GM21526 (cell line): ENCODE measurements around the gene C2orf49.
A peak's percentile ranks its signal among the peaks of the same experiment; 100 is the strongest.

Experiments used
- ATAC-seq: cut with Tn5 transposase; IDR thresholded peaks from one replicate; pipeline ENCODE4 v1.9.1; 2021; ENCODE audit warnings: moderate library complexity; ENCODE audit not compliant: unreplicated experiment, low FRiP score

Gene C2orf49

DNA sequence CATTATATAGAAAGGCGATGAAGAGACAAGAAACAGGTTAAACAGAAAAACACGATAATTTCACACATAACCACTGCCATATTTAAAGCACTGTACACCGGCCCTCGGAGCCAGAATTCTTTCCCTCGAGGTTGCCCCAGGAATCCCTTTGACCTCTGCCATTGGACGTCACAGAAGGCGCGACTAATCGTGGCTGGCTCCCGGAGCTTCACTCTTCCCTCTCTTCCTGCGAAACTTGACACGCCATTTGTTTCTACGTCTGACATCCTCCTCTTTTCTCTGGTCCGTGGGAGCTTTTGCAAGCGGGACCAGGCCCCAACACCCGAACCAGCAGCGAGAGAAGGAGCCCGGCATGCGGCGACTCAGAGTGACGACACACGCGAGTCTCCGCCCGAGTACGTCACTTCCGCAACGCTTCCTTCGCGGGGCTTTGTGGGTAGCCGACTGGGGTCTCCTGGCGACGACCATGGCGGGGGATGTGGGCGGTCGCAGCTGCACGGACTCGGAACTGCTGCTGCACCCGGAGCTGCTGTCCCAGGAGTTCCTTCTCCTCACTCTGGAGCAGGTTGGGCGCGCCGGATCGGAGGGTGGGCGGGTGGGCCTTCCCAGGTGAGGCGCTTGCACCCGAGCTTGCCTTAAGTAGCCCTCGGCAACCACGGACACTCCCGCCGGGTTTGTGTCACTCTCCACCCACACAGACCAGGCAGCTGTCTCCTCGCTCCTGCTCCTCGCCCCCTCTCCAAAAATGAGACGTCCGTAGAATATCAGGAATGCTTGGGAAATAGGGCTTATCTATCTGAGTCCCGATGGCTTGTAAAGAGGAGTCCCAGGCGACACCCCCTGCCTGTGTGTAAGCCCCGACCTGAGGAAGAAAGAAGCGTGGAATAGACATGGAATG is at the start of gene C2orf49:
Gene C2orf49 (plus strand): TSS at position 419 of the 898 bp plus-strand sequence. CDS start 48 bp downstream, at position 467.
- peak; percentile 92 for ATAC-seq

DNA sequence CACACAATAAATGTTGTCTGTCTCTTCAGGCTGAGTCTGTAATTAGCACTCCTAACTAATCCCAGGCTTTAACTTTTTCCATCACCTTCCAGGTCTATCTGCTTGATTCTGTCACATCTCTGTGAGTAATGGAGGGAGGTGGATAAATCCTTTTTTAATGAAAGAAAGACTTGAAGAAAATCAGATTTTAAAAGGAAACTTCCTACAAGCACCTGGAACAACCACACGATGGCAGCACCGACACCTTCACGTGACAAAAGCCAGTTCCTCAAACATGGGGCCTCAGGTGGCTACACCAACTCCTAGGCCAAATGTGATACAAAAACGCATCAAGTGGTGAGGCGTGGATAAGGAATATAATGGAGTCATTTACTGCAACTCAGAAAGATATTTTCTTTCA is 49.6 kb upstream of the C2orf49 start:
- peak; percentile 59 for ATAC-seq

- no peak for ATAC-seq
Observed at GRCh38 chr2:105288133-105288532, 49.2 kb upstream of the C2orf49 start.

DNA sequence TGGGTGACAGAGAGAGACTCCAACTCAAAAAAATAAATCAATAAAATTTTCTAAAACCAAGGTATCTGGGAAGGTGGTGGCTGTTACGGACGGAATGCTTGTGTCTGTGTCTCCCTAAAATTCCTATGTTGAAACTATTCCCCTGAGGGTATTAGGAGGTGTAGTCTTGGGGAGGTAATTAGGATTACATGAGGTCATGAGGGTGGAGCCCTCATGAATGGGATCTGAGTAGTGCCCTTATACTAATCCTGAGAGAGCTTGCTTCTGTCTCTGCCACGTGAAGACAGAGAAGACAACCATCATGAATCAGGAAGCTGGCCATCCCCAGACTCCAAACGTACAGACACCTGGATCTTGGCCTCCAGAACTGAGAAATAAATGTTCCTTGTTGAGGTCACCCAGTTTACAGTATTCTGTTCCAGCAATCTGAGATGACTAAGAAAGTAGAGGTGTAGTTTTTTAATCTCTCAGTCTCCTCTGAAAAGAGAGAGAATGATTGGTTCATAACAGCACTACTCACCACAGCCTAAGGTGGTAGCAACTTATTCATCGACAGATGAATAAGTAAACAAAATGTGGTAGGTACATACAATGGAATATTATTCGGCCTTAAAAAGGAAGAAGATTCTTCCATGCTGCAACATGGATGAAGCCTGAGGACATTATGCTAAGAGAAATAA is 46.2 kb upstream of the C2orf49 start:
- no peak for ATAC-seq

DNA sequence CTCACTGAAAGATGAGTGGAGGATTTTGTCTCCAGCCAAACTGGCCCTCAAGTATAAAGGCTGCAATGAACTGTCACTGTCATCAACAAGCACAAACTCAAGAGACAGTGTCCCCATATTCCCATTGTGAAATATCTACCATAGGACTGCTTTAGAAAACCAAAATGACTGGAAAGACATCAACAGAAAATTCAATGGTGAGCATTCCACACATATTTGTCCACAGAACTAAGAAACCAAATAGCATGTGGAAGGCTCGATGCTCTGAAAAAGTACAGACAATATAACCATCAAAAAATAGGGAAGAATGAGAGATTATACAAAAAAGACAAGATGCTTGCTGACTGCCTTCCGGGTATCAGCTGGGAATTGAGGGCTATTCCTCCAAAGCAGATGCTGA is 45.4 kb upstream of the C2orf49 start:
- no peak for ATAC-seq

- no peak for ATAC-seq
Observed at GRCh38 chr2:105294046-105294445, 43.3 kb upstream of the C2orf49 start.

GRCh38 chr2:105294844-105295481 is 42.4 kb upstream of the C2orf49 start:
- peak; percentile 53 for ATAC-seq

DNA sequence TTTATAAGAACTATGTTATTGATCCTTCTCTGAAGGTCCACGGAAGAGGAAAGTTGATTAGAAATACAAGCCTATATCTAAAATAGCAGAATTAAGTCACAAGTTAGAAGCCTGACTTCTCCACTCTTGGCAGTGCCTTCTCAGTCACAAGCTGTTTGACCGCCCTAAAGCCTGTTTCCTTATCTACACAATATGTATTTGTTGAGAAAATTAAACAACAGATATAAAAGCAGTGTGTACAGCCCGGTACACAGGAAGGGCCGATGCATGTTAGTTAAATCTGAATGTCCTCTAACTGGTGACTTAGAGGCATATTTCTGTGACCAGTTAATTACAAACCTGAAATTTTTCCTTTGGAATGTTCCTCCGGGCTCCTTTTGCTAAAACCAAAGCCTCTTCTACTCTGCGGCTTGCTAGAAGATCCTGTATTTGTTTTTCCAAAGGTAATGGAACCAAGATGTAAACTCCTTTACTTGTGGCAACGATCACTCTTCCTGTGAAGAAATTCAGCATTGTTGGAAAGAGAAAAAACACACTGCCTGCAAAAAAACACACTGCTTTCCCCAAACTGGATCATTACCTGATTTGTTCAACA is 41.2 kb upstream of the C2orf49 start:
- ATAC-seq = no peak

DNA sequence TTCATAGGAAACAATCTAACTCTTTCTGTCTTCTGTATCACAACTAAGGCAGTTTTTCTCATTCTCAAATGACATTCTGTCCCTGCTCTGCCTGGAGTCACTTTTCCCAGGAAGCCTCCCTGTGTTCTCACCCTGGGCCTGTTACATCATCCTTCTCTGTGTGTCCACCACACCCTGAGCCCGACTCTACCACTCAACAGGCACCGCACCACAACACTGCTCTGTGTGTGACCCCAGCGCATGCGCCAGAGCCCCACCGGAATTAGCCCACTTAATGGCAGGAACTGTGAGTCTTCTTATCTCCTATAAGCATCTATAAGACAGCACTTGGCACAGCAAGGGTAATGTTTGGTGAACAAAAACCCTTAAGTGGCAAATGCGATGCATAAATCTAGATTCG is 40.1 kb upstream of the C2orf49 start:
- no peak for ATAC-seq

DNA sequence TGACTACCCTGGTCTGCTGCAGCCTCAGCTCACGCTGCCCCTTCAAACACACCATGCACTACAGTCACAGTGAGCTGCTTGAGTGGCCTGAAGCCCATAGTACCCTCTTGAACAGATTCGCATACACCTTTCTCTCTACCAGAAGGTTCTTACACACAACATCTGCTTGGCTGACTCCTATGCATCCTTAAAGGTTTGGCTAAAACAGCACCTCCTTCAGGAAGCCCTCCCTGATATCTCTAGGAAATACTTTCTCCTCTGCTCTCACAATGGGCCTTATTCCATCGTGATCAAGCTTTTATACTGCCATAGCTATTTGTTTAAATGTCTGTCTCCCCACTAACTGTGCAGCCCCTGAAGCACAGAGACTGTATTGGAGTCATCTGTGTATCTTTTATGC is 39.3 kb upstream of the C2orf49 start:
- no peak for ATAC-seq

GRCh38 chr2:105299290-105299689 is 38.0 kb upstream of the C2orf49 start:
- ATAC-seq = no peak

- ATAC-seq = no peak
Observed at GRCh38 chr2:105301646-105302045, 35.7 kb upstream of the C2orf49 start.

DNA sequence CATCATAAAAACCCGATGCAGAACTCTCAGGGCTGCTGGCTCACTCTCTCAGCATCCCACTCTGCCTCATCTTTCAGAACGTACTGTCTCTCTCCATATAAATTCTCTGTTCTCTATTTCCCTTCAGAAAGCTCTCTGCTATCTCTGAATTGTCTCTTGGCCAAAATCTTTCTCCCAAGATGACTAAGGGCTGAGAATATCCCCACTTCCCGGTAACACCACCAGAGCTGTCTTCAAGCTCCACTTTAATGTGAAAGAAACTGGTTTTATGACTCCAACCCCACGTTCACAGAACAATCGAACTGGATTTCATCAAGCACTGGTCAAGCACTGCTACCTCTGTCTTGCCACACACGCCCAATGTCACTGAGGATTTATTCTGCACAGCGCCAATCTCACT is 30.2 kb upstream of the C2orf49 start:
- no peak for ATAC-seq

DNA sequence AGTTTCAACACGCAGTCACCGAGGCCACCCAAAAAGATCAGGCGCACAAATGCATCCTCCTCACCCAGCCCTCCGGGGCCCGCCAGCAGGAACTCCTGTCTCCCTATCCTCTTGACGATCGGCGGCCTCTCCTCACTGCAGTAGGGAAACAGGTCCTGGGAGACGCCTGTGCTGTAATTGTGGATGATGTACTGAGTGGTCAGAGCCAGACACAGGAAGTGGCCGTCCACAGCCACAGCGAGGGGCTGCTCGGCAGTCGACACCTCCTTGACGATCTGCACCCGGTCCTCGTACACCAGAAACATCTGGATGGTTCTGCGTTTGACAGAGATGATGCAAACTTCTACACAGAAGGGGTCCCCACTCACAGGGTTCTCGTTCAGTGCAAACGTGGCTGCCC is 29.8 kb upstream of the C2orf49 start:
- no peak for ATAC-seq

GRCh38 chr2:105307962-105308361 is 29.4 kb upstream of the C2orf49 start:
- ATAC-seq = no peak

GRCh38 chr2:105308382-105309146 is 28.8 kb upstream of the C2orf49 start:
- no peak for ATAC-seq

DNA sequence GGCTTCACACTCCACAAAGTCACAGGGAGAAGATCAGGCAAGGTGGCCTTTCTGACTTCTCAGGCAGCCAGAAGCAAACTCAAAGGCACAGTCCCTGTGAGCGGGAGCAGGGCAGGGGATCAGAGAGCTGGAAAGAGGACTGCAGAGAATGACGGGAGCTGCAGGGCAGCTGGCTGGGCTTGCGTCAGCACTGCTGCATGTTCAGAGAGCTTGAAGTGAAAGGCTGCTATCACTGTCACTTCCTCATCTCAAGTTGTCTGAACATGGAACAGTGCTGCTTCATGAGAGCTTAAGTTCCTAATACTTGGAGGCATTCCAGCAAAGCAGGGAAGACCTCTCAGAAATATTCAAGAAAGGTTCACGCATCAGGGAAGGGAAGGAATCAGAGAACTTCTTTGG is 28.2 kb upstream of the C2orf49 start:
- ATAC-seq = no peak

DNA sequence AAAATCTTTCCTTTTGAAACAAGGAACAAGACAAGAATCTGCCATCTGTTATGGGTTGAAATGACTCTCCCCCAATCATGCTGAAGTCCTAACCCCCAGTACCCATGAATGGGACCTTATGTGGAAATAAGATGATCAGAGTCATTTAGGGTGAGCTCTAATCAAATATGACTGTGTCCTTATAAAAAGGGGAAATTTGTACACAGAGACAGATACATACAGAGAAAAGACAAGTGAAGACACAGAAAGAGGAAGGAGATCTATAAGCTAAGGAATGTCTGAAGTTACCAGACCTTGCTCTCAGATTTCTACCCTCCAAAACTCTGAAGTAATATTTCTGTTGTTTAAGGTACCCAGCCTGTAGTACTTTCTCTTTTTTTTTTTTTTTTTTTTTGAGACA is 23.5 kb upstream of the C2orf49 start:
- ATAC-seq = no peak

DNA sequence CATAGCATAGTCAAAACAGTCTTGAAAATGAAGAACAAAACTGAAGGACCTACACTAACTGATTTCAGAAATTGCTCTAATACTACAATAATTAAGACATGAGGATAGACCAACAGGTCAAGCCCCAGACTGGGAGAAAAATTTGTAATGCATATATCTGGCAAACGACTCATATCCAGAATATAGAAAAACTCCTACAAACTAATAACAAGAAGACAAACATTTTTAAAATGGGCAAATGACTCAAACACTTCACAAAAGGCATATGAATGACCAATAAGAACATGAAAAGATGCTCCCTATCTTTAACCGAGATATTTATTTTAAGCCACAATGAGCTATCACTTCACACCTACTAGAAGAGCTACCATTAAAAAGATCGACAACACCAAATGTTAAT is 22.0 kb upstream of the C2orf49 start:
- ATAC-seq = peak; percentile 57

DNA sequence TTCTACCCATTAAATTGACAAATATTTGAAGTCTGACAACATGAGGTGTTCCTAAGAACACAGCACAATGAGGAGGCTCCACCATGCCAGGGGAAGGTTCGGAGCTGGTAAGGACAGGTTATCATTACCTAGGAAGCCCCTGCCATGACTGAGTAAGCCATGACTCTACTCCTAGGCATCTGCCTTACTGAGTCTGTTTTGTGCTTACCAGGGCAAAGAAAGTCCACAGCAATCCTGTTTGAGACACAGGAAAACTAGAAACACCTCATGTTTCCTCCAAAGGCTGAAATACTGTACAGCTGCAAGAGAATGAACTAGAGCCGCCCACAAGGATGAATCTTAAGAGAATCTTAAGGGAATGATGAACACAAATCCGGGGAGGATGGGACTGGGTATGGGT is 19.4 kb upstream of the C2orf49 start:
- no peak for ATAC-seq
